ENCODE measurements around the gene OR56A4. TPM values are rescaled to one million over a fixed set of nuclear protein-coding genes. Genes with fewer than 3 reads are reported as not detected.
A peak's percentile ranks its signal among the peaks of the same experiment; 100 is the strongest.

Gene OR56A4
- total RNA-seq = not detected in 2 replicates

GRCh38 chr11:6006846-6007245, at the start of gene OR56A4:
TSS of gene OR56A4 (minus strand) at chr11:6006946. CDS start at chr11:6002992, 3,954 bp downstream.
- DNase-seq (ENCODE audit: low read depth in 2 of 2) = no peak

GRCh38 chr11:6055569-6055968, 48.8 kb upstream of the OR56A4 start:
- no peak for DNase-seq (ENCODE audit: low read depth in 2 of 2)

GRCh38 chr11:6052374-6052773, 45.6 kb upstream of the OR56A4 start:
- no peak for DNase-seq (ENCODE audit: low read depth in 2 of 2)

- DNase-seq (ENCODE audit: low read depth in 2 of 2) = peak in 1 of 2 donors; percentile 20
Observed at GRCh38 chr11:6040874-6041273, 34.1 kb upstream of the OR56A4 start.

- DNase-seq (ENCODE audit: low read depth in 2 of 2) = no peak
Observed at GRCh38 chr11:6030708-6031405, 24.1 kb upstream of the OR56A4 start, which contains the start of gene OR56A1. TSS of gene OR56A1 (minus strand) at chr11:6030758. CDS start at chr11:6027692, 3,066 bp downstream.

GRCh38 chr11:6027501-6027900, 20.8 kb upstream of the OR56A4 start:
- DNase-seq (ENCODE audit: low read depth in 2 of 2) = no peak

- DNase-seq (ENCODE audit: low read depth in 2 of 2) = no peak
Observed at GRCh38 chr11:6025056-6025455, 18.3 kb upstream of the OR56A4 start.

GRCh38 chr11:6022956-6023355, 16.2 kb upstream of the OR56A4 start:
- peak; percentile 56 to 66 for DNase-seq (ENCODE audit: low read depth in 2 of 2)

GRCh38 chr11:6013042-6013441, 6.3 kb upstream of the OR56A4 start:
- no peak for DNase-seq (ENCODE audit: low read depth in 2 of 2)

GRCh38 chr11:6012035-6012668, 5.4 kb upstream of the OR56A4 start:
- no peak for DNase-seq (ENCODE audit: low read depth in 2 of 2)

GRCh38 chr11:6006395-6006794, 351 bp downstream of the OR56A4 start:
- no peak for DNase-seq (ENCODE audit: low read depth in 2 of 2)

- DNase-seq (ENCODE audit: low read depth in 2 of 2) = peak in 1 of 2 donors; percentile 69
Observed at GRCh38 chr11:6002202-6002699, 4.5 kb downstream of the OR56A4 start.

- no peak for DNase-seq (ENCODE audit: low read depth in 2 of 2)
Observed at GRCh38 chr11:5994791-5995190, 12.0 kb downstream of the OR56A4 start.

- DNase-seq (ENCODE audit: low read depth in 2 of 2) = peak; percentile 46
Observed at GRCh38 chr11:5992604-5993251, 14.0 kb downstream of the OR56A4 start.

GRCh38 chr11:5992150-5992549, 14.6 kb downstream of the OR56A4 start:
- DNase-seq (ENCODE audit: low read depth in 2 of 2) = no peak

- no peak for DNase-seq (ENCODE audit: low read depth in 2 of 2)
Observed at GRCh38 chr11:5989203-5989602, 17.5 kb downstream of the OR56A4 start.

- no peak for DNase-seq (ENCODE audit: low read depth in 2 of 2)
Observed at GRCh38 chr11:5986885-5987284, 19.9 kb downstream of the OR56A4 start, which contains the start of gene OR52L1. TSS of gene OR52L1 (minus strand) at chr11:5986985. CDS start at chr11:5986930, 55 bp downstream.

- no peak for DNase-seq (ENCODE audit: low read depth in 2 of 2)
Observed at GRCh38 chr11:5983443-5983842, 23.3 kb downstream of the OR56A4 start.

- no peak for DNase-seq (ENCODE audit: low read depth in 2 of 2)
Observed at GRCh38 chr11:5973530-5973929, 33.2 kb downstream of the OR56A4 start.

GRCh38 chr11:5968394-5968793, 38.4 kb downstream of the OR56A4 start, which contains the start of gene OR56A5:
TSS of gene OR56A5 (minus strand) at chr11:5968494. CDS start at chr11:5968494, 0 bp downstream.
- no peak for DNase-seq (ENCODE audit: low read depth in 2 of 2)

- DNase-seq (ENCODE audit: low read depth in 2 of 2) = no peak
Observed at GRCh38 chr11:5967708-5968107, 39.0 kb downstream of the OR56A4 start.

GRCh38 chr11:5966958-5967357, 39.8 kb downstream of the OR56A4 start:
- no peak for DNase-seq (ENCODE audit: low read depth in 2 of 2)

All from lung microvascular endothelial cell (primary cell).